ENCODE results near the gene NAMPT. TPM values are rescaled to one million over a fixed set of nuclear protein-coding genes. Genes with fewer than 3 reads are reported as not detected.
"Not testable (repeated sequence)": the region's sequence is repeated elsewhere in the genome, so short reads cannot be mapped to it uniquely, and the experiment has no call there.

Gene NAMPT
- total RNA-seq, 4 donors from 2014 or later = 60.5 to 299 (median 121) TPM

DNA sequence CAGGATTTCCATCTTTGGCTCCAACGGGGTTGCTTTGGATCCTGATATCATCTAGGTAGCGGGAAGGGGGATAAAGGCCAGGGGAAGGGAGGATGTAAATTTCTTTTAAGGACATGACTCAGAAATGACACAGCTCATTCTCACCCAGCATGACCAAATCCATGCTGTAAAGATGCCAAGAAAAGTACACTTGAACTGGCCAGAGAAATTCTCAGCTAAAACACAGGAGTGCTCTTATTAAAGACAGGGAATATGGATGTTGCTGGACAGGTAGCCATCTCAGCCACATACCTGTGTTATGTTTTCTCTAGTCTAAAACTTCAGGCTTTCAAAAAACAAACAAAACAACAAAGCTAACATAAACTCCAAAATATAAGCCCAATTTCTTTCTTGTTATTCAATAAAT is 68.3 kb downstream of the NAMPT start:
- Histone ChIP-seq H3K27ac (peak overlapping the region; percentile 57 to 73 (median 67)), H3K9me3 (no peaks in the 10 kb centered on the region), H3K36me3 (no peaks in the 10 kb centered on the region), H3K27me3 (no peaks in the 10 kb centered on the region), H3K4me1 (peaks cover 10 to 26% of the 10 kb centered on the region in 2 donors), H3K4me3 (replicated peaks in 1 of 3) (no peak overlapping the region)
- TF ChIP-seq, protein P1, sequence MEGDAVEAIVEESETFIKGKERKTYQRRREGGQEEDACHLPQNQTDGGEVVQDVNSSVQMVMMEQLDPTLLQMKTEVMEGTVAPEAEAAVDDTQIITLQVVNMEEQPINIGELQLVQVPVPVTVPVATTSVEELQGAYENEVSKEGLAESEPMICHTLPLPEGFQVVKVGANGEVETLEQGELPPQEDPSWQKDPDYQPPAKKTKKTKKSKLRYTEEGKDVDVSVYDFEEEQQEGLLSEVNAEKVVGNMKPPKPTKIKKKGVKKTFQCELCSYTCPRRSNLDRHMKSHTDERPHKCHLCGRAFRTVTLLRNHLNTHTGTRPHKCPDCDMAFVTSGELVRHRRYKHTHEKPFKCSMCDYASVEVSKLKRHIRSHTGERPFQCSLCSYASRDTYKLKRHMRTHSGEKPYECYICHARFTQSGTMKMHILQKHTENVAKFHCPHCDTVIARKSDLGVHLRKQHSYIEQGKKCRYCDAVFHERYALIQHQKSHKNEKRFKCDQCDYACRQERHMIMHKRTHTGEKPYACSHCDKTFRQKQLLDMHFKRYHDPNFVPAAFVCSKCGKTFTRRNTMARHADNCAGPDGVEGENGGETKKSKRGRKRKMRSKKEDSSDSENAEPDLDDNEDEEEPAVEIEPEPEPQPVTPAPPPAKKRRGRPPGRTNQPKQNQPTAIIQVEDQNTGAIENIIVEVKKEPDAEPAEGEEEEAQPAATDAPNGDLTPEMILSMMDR (IDR thresholded peaks at IDR 0.05) = no peak
- no peak for TF ChIP-seq POLR2A (IDR thresholded peaks at IDR 0.05)
- intact Hi-C loops (cut with DNase I) = no loop called here
- WGBS, 2 donors = 25 to 45% methylated on average over 2 of the region's 2 CpGs
- DNase-seq = peak; percentile 27 to 30

DNA sequence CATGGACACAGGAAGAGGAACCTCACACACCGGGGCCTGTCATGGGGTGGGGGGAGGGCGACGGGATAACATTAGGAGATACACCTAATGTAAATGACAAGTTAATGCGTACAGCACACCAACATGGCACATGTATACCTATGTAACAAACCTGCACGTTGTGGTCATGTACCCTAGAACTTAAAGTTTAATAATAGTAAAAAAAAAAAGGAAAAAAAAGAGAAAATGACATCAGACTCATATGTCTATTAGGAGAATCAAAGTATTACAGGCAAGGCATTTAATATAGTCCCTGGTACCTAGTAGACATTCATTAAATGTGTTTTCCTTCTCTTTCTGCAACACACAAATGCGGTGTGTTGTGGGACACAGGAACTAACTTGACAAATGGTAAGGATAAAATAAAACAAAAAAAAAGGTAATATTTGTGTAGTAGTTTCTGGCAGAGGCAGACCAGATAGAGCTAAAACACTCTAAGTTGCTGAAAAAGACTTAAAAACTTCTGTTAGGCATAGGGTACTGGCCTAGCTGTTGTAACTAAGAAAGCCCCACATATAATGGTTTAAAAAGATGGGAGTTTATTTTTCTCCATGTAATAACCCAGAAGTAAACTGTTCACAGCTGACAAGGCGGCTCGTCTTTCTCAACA is 68.8 kb downstream of the NAMPT start:
- DNase-seq = no peak
- Histone ChIP-seq H3K36me3 (no peaks in the 10 kb centered on the region), H3K4me3 (replicated peaks in 1 of 3) (no peak overlapping the region), H3K27ac (peak overlapping the region; percentile 57 to 73 (median 67)), H3K9me3 (no peaks in the 10 kb centered on the region), H3K27me3 (no peaks in the 10 kb centered on the region), H3K4me1 (peaks cover 10 to 26% of the 10 kb centered on the region in 2 donors)
- 69 to 76% methylated on average over 8 of the region's 8 CpGs for WGBS, 2 donors
- TF ChIP-seq POLR2A (IDR thresholded peaks at IDR 0.05) = no peak
- TF ChIP-seq, protein P1 (IDR thresholded peaks at IDR 0.05) = no peak
- intact Hi-C loops (cut with DNase I) = no loop called here

DNA sequence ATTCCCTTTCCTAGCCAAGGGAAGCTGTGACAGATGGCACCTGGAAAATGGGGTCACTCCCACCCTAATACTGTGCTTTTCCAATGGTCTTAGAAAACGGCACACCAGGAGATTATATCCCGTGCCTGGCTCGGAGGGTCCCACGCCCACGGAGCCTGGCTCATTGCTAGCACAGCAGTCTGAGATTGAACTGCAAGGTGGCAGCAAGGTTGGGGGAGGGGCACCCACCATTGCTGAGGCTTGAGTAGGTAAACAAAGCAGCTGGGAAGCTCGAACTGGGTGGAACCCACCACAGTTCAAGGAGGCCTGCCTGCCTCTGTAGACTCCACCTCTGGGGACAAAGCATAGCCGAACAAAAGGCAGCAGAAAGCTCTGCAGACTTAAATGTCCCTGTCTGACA is 75.8 kb downstream of the NAMPT start:
- not testable (repeated sequence) for DNase-seq, H3K4me1 ChIP-seq, H3K27me3 ChIP-seq

DNA sequence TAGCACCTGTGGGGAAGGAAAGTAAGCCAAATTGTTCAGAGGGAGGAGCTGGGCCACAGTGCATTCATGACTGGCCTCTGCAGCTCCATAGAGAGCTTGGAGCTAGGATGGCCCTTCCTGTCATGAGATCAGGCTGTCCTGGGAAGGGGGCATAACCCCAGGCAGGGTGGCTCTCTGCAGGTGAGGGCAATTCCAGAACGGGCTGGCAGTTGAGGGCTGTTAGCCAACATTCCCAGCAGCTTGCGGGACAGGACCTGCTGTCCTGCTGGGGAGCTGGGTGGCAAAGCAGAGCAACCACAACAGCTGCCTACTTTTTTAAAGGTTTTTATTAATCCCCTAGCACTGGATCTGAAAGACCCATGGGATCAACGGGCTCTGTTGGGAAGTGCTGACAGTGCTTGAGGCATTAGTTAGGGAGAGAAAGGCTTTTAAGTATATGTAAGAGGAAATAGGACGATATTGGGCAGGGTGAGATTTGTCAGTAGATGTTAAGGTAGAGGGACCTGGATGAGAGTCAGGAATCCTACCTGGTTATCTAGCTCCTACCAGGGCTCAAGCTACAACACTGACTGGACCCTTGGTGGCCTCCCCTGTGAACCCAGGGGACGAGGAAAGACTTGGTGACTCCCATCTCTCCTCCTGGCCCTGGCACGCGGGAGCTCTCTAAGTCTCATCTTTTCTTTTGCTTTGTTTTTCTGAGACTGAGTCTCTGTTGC is 77.8 kb downstream of the NAMPT start:
- Histone ChIP-seq H3K27ac (no peak overlapping the region), H3K36me3 (no peaks in the 10 kb centered on the region), H3K9me3 (no peaks in the 10 kb centered on the region), H3K4me3 (replicated peaks in 1 of 3) (no peak overlapping the region), H3K4me1 (no peaks in the 10 kb centered on the region), H3K27me3 (no peaks in the 10 kb centered on the region)
- TF ChIP-seq, protein P1 (IDR thresholded peaks at IDR 0.05) = no peak
- no peak for TF ChIP-seq POLR2A (IDR thresholded peaks at IDR 0.05)
- DNase-seq = no peak
- 80 to 89% methylated on average over 6 to 7 of the region's 7 CpGs for WGBS, 2 donors
- intact Hi-C loops (cut with DNase I) = no loop called here

More for the DNA sequence above, 75.8 kb downstream of the NAMPT start:
- H3K27ac ChIP-seq; H3K9me3 ChIP-seq; H3K36me3 ChIP-seq; intact Hi-C loops (cut with DNase I); H3K4me3 ChIP-seq (replicated peaks in 1 of 3): not testable (repeated sequence)
- 94% methylated on average over 6 to 7 of the region's 7 CpGs for WGBS, 2 donors

DNA sequence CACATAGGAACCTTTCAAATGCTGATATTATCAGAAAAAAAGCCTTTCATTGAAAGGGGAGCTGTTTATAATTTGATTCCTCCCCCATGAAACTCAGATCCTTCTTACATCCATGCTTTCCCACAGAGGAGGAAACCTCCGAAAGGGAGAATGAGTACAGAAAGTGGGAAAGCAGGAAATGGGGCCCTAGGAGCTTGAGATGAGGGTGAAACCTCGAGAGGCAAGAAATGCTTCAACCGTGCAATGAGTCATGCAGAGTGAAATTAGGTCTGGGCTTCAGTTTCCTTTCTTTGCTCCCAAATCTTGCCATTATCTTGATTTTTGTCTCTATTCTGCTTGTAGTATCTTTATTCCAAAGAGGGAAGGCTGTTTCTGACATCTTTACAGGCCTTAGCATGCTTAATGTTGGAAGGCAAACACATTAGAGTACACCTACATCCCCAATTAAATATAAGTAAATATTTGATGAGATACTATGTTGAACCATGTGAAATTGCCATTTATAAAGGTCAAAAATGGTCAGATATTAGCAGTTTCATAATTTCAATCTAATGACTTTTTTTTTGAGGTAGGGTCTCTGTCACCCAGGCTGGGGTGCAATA is 79.1 kb downstream of the NAMPT start:
- no peak overlapping the region for H3K4me3 ChIP-seq (replicated peaks in 1 of 3)
- no peaks in the 10 kb centered on the region for H3K4me1 ChIP-seq
- no peaks in the 10 kb centered on the region for H3K27me3 ChIP-seq
- no peaks in the 10 kb centered on the region for H3K36me3 ChIP-seq
- H3K9me3 ChIP-seq = no peaks in the 10 kb centered on the region
- intact Hi-C loops (cut with DNase I) = no loop called here
- H3K27ac ChIP-seq = no peak overlapping the region
- no peak for DNase-seq
- 56 to 68% methylated on average over 3 of the region's 3 CpGs for WGBS, 2 donors
- TF ChIP-seq POLR2A (IDR thresholded peaks at IDR 0.05) = no peak
- TF ChIP-seq, protein P1 (IDR thresholded peaks at IDR 0.05) = no peak

All from thyroid gland (tissue), 4 donors.